GM13977 (cell line): ENCODE results near the gene CARHSP1.

Experiments
- DNase-seq: peaks from one replicate; pipeline ENCODE4 v3.0.0; 2012; ENCODE audit warnings: low spot score
- CTCF ChIP-seq: IDR thresholded peaks from 2 replicates; pipeline ENCODE4 v1.5.1; 2012; ENCODE audit warnings: mild to moderate bottlenecking, control low read depth; ENCODE audit not compliant: insufficient read depth; ENCODE audit errors: extremely low read depth, missing control alignments
- in situ Hi-C: fragments of 300-500 bp; cut with MboI; formaldehyde crosslinking; loops from one replicate; pipeline ENCODE4 v1.12.0; 2022; ENCODE audit warnings: low sequenced_read_pairs, low pct_unique_long_range_greater_than_20kb, mixed read lengths, inconsistent platforms; ENCODE audit not compliant: unreplicated experiment

CARHSP1 gene

DNA sequence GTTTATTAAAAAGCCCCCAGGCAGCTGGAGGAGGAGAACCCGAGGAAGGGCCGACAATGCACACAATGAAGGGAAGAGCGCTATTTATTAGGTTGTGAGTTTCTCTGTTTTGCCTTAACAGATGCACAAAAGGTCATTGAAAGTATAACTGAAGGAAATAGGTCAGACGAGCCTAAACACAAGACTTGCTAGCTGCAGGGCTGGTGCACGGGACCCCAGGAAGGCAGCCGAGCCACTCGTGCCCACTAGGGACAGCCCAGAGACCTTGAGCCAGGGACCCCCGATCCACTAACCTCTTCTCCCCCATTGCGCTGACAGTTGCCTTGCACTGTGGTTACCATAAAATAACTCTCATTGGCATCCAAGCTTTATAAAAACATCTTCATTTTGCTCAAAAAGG lies 24.6 kb upstream of the CARHSP1 start:
- DNase-seq, result no peak
- no peak for TF ChIP-seq CTCF
- in situ Hi-C loops, result no loop called here

GRCh38 chr16:8892101-8892575 lies 23.3 kb upstream of the CARHSP1 start:
- in situ Hi-C loops, result no loop called here
- DNase-seq, result no peak
- no peak for TF ChIP-seq CTCF

DNA sequence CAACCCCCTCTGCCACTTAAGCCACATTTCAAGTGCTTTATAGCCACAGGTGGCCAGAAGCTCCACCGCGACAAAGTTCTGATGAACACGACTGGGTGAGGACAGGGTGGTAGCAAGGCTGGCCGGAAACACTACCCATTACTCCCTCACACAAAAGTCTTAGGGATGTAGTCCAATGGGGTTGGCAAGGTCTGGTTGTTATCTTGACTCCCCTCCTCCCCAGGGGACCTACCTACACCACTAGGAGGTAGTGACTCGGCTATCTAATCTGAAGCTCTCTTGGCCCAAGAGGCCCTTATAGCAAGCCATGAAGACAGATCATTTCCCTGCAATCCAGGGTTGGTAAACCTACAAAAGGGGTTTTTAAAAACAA lies 21.7 kb upstream of the CARHSP1 start:
- no peak for DNase-seq
- in situ Hi-C loops, result no loop called here
- TF ChIP-seq CTCF, result no peak

DNA sequence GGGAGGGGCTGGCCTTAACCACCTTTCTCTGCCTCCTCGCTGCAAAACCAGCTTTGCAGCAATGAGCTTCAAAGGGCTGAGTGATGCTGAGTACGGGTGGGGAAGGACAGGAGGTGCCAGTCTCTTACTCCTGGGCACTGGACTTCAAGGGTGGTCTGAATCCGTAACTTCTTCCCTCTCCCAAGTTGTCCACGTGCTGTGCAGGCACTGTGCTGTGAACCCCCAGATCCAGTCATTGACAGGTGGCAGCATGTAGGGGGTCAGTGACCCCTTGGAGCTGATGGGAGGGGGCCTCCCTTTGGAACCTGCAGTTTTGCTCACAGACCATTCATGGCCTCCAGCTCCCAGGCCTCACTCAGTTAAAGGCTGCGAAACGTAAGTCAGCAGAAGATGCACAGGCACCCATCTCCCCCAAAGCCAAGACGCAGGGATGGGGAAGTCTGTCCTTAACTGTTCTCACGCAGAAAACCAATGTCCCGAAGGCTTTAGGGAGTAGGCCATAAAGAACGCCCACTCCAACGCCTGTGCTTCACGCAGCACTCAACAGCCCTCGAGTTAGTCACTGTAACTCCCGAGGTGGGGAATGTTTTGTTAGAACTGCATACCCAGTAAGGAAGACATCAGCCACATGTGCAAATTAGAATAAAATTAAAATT lies 21.2 kb upstream of the CARHSP1 start:
- in situ Hi-C loops, result no loop called here
- no peak for DNase-seq
- TF ChIP-seq CTCF, result no peak

GRCh38 chr16:8888951-8889892 lies 20.4 kb upstream of the CARHSP1 start:
- no peak for TF ChIP-seq CTCF
- DNase-seq, result no peak
- in situ Hi-C loops, result no loop called here

GRCh38 chr16:8887952-8888560 lies 19.2 kb upstream of the CARHSP1 start:
- no peak for DNase-seq
- in situ Hi-C loops, result no loop called here
- no peak for TF ChIP-seq CTCF
